Inferior parietal cortex (tissue), 1 donor: ENCODE measurements around the gene SPI1.
"Not testable (repeated sequence)": the region's sequence is repeated elsewhere in the genome, so short reads cannot be mapped to it uniquely, and the experiment has no call there.

Source experiments
- DNase-seq: peaks from one replicate; pipeline ENCODE4 v3.0.0-alpha.2; 2016; ENCODE audit errors: extremely low spot score

The SPI1 gene

DNA sequence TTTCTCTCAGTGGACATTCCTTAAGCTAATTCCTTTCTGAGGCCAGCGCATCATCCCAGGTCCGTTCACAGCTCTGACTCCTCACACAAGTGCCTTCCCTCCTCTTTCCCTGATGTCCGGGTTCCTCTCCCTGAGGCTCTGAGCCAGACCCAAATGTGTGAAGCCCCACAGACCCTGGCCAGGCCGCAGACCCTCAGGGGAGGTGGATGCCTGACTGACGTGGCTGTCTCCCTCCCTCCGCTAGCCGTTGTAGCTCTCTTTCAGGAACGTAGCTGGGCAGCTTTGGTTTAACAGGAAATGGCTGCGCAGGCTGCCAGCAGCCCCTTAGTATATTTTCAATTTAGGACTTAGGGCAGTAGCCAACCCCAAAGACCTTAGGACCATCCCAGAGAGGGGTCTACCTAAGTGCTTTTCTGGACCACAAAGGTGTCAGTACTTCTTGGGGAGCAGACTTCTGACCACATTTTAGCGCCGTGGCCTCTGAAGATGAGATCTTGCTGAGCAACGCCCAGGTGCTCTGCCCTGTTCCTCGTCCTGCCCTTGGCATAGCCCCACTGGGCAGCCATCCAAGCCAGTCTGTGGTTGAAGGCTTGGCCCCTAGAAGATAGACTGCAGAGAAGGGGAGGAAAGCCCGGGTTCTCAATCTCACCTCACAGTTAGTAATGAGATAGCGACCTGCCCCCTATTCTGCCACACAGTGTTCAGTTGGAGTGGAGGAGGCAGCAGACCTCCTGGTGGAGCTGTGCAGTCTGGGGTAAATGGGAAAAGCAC, 52.9 kb downstream of the SPI1 start:
- no peak for DNase-seq

DNA sequence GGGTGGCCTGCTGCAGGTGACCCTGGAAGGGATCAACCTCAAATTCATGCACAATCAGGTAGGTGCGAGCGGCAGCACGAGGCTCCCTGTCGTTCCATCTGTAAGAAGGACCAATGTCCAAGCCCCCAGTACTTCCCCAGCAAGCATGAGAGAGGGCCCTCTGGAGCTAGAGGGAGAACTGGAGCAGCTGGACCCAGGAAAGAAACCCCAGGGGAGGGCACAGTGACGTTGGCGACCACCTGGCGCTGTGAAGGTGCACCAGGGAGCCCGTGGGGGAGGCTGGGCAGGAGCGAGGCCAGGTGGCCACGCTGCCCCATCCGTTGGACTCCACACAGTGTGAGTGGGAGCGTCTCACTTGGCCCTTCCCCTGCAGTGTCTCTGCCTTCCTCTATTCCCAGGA, 53.8 kb downstream of the SPI1 start:
- no peak for DNase-seq

DNA sequence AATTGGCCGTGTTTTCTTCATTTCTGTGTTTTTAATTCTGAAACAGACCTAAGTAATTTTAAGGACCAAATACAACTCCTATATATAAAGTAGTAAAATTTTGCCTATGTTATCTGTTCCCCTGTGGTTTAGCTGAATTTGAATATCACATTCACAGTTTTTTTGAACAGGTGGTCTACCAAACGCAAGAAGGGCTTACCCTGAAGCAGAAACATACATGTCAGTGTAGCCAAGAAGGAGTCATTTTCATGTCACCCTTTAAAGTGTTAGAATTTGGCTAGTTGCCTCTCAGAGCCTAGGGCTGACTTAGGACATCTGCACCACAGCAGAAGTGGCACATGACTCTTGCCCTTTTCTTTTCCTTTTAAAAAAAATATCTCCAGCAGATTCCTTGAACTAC, 60.2 kb downstream of the SPI1 start:
- DNase-seq = no peak

DNA sequence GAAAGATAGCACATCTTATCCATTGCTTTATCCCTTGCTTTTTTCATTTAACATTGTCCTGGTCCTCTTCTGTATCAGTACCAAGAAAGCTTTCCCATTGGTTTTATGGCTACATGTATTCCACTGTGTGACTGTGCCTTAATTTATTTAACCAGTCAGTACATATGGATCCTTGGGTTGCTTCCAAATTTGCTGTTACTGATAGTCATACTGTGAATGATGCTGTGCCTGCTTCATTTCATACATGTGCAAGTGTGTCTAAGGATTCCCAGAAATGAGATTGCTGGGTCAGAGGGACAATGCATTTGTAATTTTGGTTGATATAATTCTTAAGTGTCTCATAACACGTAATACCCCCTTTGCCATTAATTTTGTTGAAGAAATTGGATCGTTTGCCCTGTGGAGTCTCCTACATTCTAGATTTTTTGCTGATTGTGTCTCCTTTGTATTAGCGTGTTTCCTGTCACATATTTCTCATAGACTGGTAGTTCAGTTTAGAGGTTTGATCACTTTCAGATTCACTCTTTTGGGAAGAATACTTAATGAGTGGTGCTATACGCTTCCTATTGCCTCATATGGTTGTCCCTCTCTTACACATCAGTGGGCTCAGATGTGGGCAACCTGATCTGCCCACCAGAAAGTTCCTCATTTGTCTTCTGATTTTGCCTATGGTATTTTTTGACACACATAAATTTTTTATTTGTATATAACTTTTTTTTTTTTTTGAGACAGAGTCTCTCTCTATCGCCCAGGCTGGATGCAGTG, 61.1 kb downstream of the SPI1 start:
- DNase-seq = no peak

DNA sequence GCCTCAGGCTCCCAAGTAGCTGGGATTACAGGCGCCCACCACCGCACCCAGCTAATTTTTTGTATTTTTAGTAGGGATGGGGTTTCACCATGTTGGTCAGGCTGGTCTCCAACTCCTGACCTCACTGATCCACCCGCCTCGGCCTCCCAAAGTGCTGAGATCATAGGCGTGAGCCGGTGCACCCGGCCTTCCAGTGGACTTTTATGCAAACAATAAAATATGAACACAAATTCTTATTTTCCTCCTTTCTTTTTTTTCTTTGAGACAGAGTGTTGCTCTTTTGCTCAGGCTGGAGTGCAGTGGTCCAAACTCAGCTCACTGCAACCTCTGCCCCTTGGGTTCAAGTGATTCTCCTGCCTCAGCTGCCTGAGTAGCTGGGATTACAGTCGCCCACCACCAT, 61.8 kb downstream of the SPI1 start:
- DNase-seq = not testable (repeated sequence)

DNA sequence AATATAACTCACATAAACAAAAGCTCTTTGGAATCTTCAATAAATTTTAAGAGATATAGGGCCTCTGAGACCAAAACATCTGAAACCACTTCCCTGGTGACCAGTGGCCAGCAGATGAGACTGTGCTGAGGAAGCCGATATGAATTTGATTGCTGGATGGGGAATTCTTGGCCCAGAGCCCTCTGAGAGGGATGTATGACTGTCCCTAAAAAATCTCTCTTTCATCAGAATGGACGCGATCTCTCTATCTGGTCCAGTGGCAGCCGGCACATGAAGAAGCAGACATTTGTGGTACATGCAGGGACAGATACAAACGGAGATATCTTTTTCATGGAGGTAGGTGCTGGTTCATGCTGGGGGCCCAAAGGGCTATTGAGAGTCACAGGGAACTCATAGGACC, 63.4 kb downstream of the SPI1 start:
- DNase-seq = no peak

DNA sequence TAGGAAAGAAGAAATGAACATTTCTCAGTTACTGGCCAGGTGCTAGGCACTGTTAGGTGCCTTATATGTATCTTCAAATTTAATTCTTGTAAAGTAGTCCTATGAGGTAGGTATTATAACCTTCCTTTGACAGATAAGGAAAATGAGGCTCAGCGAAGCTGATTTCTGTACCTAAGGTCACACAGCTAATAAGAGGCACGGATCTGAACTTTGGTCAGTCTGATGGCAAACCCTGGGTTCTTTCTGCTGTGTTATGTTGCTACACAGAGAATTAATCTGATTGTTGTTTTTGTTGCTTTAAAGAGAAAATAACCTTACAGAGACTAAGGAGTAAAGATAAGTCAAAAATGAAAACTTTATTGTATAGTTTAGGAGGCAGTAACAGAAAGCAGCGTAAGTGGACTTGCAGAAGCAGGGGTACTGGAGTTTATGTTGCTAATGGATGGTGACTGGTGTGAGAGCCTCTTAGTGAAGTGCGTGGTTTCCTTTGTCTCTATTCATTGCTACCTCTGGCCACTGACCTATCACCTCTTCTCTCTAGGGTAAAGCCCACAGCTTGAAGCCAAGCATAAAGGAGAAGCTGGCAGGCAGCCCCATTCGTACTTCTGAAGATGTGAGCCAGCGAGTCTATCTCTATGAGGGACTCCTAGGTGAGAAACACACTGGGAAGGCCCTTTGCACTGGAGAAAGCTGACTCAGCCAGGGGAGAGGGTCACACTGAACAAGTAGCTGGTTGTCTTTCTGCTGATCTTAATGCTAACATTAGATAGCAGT, 70.1 kb downstream of the SPI1 start:
- no peak for DNase-seq

DNA sequence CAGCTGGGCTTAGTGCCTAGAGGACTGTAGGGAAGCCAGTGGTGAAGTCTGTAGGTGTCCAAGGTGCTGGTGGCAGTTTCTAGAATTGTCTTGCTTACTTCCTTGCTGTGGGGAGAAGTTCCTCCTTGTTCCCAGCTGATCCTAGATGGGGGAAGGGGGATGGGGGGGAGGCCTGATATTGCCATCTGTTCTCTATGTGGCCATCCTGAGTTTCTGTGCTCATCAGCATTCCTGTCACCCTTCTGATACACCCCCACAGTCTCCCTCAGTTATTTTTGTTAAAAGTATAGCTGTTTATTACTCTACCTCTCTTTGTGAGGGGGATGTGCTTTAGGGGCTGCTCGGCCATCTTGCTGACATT, 71.9 kb downstream of the SPI1 start:
- peak; percentile 35 for DNase-seq

DNA sequence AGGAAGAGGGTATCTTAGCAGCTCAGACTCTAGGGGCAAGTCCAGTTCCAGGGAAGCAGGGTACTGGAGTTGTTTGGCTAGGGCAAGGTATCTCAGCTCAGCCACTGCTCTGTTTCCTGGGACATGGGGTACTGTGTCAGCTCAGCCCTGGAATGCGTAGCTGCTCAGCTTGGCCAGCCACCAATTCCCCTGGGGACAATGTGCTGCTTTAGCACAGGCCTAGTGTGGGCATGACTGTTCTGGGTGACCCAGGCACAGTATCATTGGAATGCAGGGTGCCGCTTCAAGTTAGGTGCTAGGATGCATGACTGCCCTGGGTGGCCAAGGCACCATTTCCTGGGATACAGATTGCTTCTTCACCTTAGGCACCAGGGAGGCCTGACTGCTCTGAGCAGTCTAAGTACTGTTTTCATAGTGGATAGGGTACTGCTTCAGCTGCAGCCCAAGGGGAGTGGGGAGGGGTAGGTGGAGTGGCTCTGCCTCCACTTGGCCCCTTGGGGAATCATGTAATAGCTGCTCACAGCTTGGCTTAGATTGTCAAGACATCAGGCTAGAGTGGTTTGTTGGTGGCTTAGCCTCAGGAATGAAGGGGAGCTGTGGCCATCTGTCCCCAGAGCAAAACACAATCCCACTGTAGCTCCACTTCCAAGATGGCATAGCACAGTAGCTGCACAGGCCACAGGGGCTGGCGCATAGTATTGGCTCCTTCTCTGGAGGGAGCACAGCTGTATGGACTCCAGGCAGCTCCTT, 72.4 kb downstream of the SPI1 start:
- peak; percentile 64 for DNase-seq
